HepG2 (cell line): ENCODE data around the gene OR6X1. TPM values are rescaled to one million over a fixed set of nuclear protein-coding genes. Genes with fewer than 3 reads are reported as not detected.

Experiments
- ATF4 ChIP-seq, 2 experiments: fragments of 450-650 bp in 1 of 2; sonication (generic) in 1 of 2; formaldehyde crosslinking; IDR thresholded peaks; 2 replicates each; pipeline versions ENCODE4 v1.5.0 to v1.8.0; 2020 to 2022; ENCODE audit warnings: mild to moderate bottlenecking in 1 of 2, missing genetic modification reagents in 1 of 2
- ETV6 ChIP-seq: sonication (generic); formaldehyde crosslinking; conservative IDR thresholded peaks from 2 replicates; pipeline ENCODE4 v1.4.0; 2020; ENCODE audit warnings: missing genetic modification reagents
- GATAD2A ChIP-seq: IDR thresholded peaks from 2 replicates; pipeline ENCODE4 v1.6.1; 2016
- HOXA5 ChIP-seq: sonication (generic); formaldehyde crosslinking; IDR thresholded peaks from 2 replicates; pipeline ENCODE4 v1.4.0; 2020; ENCODE audit warnings: missing genetic modification reagents
- HOXD1 ChIP-seq: sonication (generic); formaldehyde crosslinking; IDR thresholded peaks from 2 replicates; pipeline ENCODE4 v1.5.0; 2020; ENCODE audit warnings: missing genetic modification reagents
- MNT ChIP-seq: fragments of 450-650 bp; IDR thresholded peaks from 2 replicates; pipeline ENCODE4 v1.6.1; 2016
- PHF8 ChIP-seq: sonication (generic); formaldehyde crosslinking; IDR thresholded peaks from 2 replicates; pipeline ENCODE4 v1.5.0; 2020; ENCODE audit warnings: missing genetic modification reagents
- RXRB ChIP-seq: IDR thresholded peaks from 2 replicates; pipeline ENCODE4 v1.6.1; 2016; ENCODE audit warnings: borderline replicate concordance, missing genetic modification reagents, missing compliant biosample characterization
- THYN1 ChIP-seq: sonication (generic); formaldehyde crosslinking; IDR thresholded peaks from 2 replicates; pipeline ENCODE4 v1.8.1; 2023; ENCODE audit warnings: low read depth, mild to moderate bottlenecking, moderate library complexity, missing genetic modification reagents, borderline replicate concordance
- YEATS4 ChIP-seq: sonication (generic); formaldehyde crosslinking; IDR thresholded peaks from 2 replicates; pipeline ENCODE4 v1.4.0; 2020; ENCODE audit warnings: missing genetic modification reagents, borderline replicate concordance
- ZC3H13 ChIP-seq: sonication (generic); formaldehyde crosslinking; IDR thresholded peaks from 2 replicates; pipeline ENCODE4 v1.8.1; 2023; ENCODE audit warnings: mild to moderate bottlenecking, missing genetic modification reagents, moderate library complexity
- ZC3H4 ChIP-seq: sonication (generic); formaldehyde crosslinking; IDR thresholded peaks from 2 replicates; pipeline ENCODE4 v1.4.0; 2020; ENCODE audit warnings: missing genetic modification reagents, borderline replicate concordance
- ZNF143 ChIP-seq: sonication (generic); formaldehyde crosslinking; IDR thresholded peaks from 2 replicates; pipeline ENCODE4 v1.4.0; 2020; ENCODE audit warnings: missing genetic modification reagents
- ZNF160 ChIP-seq: sonication (generic); formaldehyde crosslinking; IDR thresholded peaks from 2 replicates; pipeline ENCODE4 v1.8.0; 2022; ENCODE audit warnings: mild to moderate bottlenecking, inconsistent platforms, missing genetic modification reagents
- ZNF318 ChIP-seq: sonication (generic); formaldehyde crosslinking; IDR thresholded peaks from 2 replicates; pipeline ENCODE4 v1.4.0; 2020; ENCODE audit warnings: mild to moderate bottlenecking, missing genetic modification reagents
- ZNF441 ChIP-seq: sonication (generic); formaldehyde crosslinking; IDR thresholded peaks from 2 replicates; pipeline ENCODE4 v1.7.0; 2021; ENCODE audit warnings: missing genetic modification reagents, borderline replicate concordance
- ZNF460 ChIP-seq: sonication (generic); formaldehyde crosslinking; IDR thresholded peaks from 2 replicates; pipeline ENCODE4 v1.5.1; 2020; ENCODE audit warnings: missing genetic modification reagents, mild to moderate bottlenecking, borderline replicate concordance
- ZNF570 ChIP-seq: sonication (generic); formaldehyde crosslinking; IDR thresholded peaks from 2 replicates; pipeline ENCODE4 v1.4.0; 2020; ENCODE audit warnings: mild to moderate bottlenecking, missing genetic modification reagents, borderline replicate concordance
- ZNF629 ChIP-seq: sonication (generic); formaldehyde crosslinking; conservative IDR thresholded peaks from 2 replicates; pipeline ENCODE4 v1.5.0; 2020; ENCODE audit warnings: missing genetic modification reagents
- polyA plus RNA-seq, 8 experiments: library from polyadenylated mRNA; depleted of rRNA in 3 of 8; stranded (reverse) in 7 of 8; unstranded in 1 of 8; fragments of >200 nt; fragmentation: Illumina TruSeq in 4 of 8; extraction: Trizol in 4 of 8; gene quantifications; 2 replicates each; pipeline versions ENCODE4 v1.2.1 to v1.2.3, GENCODE V29; 2011 to 2016; ENCODE audit warnings: low read depth in 4 of 8, missing spikeins in 1 of 8, mixed read lengths in 1 of 8; ENCODE audit not compliant: insufficient read depth in 1 of 8
- total RNA-seq, 5 experiments: library from RNA; depleted of rRNA; stranded (reverse); fragments of >200 nt; fragmentation: Illumina TruSeq; extraction: Trizol; gene quantifications; 2 replicates each; pipeline ENCODE4 v1.2.3, GENCODE V29; 2016; ENCODE audit warnings: low read depth in 1 of 5

The OR6X1 gene
- total and polyA plus RNA-seq, 2 of the 13 experiments (the other 11 are each of a cell fraction or from before 2014, with no cell fraction given): not detected

- no peak for TF ChIP-seq ZNF318 (CRISPR knock-in tag)
- no peak; the same call in 1 of the 2 replicates for TF ChIP-seq ETV6 (CRISPR knock-in tag)
- peak; percentile 92 for TF ChIP-seq YEATS4
- TF ChIP-seq THYN1 (CRISPR knock-in tag): no peak
- TF ChIP-seq ZC3H4: no peak
- peak; percentile 30; the same call in 1 of the 2 replicates for TF ChIP-seq ZC3H13 (CRISPR knock-in tag)
- TF ChIP-seq ZNF460 (CRISPR knock-in tag): no peak
- peak; percentile 54; the same call in 1 of the 2 replicates for TF ChIP-seq ZNF441 (CRISPR knock-in tag)
- TF ChIP-seq ATF4 (CRISPR knock-in tag; IDR thresholded peaks at IDR 0.05): peak in 1 of 2 experiments; percentile 61; a peak in 2 of 4 replicates
- TF ChIP-seq ZNF160 (CRISPR knock-in tag): no peak
- TF ChIP-seq HOXA5 (CRISPR knock-in tag): peak; percentile 44; the same call in 1 of the 2 replicates
- TF ChIP-seq HOXD1 (CRISPR knock-in tag): 0 out of 2 replicates have a peak, but pooled peaks have one; percentile 46
- peak; percentile 97 for TF ChIP-seq PHF8
- no peak for TF ChIP-seq ZNF629
- peak; percentile 71 for TF ChIP-seq ZNF143 (CRISPR knock-in tag)
- 0 out of 2 replicates have a peak, but pooled peaks have one; percentile 29 for TF ChIP-seq GATAD2A (CRISPR knock-in tag)
- TF ChIP-seq RXRB (CRISPR knock-in tag): peak; percentile 48
- no peak for TF ChIP-seq ZNF570 (CRISPR knock-in tag)
- TF ChIP-seq MNT: peak; percentile 78
Measured at GRCh38 chr11:123741159-123742030, 12.9 kb downstream of the OR6X1 start, which contains the start of gene ZNF202 (continued).
